Astrocyte of the spinal cord (primary cell): ENCODE results near the gene LENG9.

Source experiments
- DNase-seq: peaks from one replicate; pipeline ENCODE4 v3.0.0; 2011; ENCODE audit warnings: low read depth, low spot score
- H3K4me3 ChIP-seq: 2 replicates; pipeline ENCODE4 v1.5.1; 2011; ENCODE audit warnings: low read depth, mild to moderate bottlenecking, low read length, moderate library complexity
- in situ Hi-C: cut with HindIII; loops from 2 replicates; pipeline ENCODE4 v1.10.0; 2017; ENCODE audit warnings: low sequenced_read_pairs
- TF ChIP-seq, protein P1 (sequence below): IDR thresholded peaks from 2 replicates; pipeline ENCODE4 v1.5.1; 2012; ENCODE audit warnings: low read depth, mild to moderate bottlenecking, low read length, inconsistent platforms

Gene LENG9

DNA sequence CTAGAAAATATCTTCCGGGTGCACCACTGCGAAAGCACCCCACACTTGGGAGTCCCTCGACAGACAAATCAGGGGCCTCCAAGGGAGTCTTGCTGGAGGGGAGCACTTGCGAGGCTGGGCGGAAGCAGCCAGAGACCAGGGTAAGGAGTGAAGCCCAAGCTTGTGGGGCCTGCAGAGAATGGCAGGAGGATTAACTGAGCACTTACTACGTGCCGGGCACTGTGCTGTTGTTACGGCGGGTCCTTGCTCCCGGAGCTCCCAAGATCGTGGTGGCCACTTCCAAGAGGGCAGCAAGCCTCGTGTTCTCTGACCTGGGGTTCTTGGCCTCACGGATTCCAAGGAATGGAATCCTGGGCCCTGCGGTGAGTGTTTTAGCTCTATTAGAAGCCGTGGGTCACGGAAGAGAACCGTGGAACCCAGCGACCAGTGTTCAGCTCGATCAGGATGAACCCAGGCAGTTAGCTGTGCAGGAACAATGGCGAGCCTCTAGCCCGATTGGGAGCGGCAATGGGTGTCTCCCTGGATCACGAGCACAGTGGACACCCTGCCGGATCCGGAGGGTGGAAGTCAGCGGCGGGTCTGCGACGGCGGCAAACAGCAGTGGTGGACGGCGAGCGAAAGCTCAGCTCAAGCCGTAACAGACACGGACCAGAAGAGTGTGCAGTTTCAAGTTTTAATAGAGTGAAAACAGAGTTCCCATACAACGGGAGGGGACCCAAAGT is 38.8 kb downstream of the LENG9 start:
- in situ Hi-C loops, result no loop called here
- TF ChIP-seq, protein P1, sequence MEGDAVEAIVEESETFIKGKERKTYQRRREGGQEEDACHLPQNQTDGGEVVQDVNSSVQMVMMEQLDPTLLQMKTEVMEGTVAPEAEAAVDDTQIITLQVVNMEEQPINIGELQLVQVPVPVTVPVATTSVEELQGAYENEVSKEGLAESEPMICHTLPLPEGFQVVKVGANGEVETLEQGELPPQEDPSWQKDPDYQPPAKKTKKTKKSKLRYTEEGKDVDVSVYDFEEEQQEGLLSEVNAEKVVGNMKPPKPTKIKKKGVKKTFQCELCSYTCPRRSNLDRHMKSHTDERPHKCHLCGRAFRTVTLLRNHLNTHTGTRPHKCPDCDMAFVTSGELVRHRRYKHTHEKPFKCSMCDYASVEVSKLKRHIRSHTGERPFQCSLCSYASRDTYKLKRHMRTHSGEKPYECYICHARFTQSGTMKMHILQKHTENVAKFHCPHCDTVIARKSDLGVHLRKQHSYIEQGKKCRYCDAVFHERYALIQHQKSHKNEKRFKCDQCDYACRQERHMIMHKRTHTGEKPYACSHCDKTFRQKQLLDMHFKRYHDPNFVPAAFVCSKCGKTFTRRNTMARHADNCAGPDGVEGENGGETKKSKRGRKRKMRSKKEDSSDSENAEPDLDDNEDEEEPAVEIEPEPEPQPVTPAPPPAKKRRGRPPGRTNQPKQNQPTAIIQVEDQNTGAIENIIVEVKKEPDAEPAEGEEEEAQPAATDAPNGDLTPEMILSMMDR, result no peak

DNA sequence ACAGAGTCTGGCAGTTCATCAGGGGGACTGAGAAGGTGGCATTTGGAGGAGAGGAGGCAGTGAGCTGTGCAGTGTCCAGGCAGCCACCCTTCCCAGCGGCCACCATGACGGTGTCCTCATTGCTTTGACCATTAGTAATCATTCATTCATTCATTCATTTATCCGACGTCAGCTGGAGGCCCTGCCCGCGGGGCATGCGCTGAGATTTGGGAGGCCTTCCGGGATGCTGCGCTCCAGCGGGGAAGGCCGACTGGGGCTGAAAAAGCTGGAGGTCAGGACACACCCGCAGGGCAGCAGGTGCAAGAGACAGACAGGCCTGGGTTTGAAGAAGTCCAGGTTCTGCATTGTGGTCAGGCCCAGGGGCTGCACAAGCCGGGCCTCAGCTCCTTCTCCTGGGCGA is 39.4 kb downstream of the LENG9 start:
- TF ChIP-seq, protein P1, result no peak
- H3K4me3 ChIP-seq, result no peak overlapping the region
- in situ Hi-C loops, result no loop called here
- no peak for DNase-seq

More for the DNA sequence above, 38.8 kb downstream of the LENG9 start:
- no peak for DNase-seq
- H3K4me3 ChIP-seq, result no peak overlapping the region

DNA sequence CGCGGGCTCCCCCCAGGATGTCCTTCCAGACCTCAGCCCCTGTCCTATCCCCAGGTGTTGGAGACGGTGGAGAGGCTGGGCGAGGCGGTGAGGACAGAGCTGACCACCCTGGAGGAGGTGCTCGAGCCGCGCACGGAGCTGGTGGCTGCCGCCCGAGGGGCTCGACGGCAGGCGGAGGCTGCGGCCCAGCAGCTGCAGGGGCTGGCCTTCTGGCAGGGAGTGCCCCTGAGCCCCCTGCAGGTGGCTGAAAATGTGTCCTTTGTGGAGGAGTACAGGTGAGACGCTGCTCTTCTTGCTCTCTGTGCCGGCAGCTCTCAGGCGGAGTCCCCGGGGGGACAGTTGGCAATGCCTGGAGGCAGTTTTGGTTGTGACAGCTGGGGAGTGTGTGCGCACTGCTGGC is 41.4 kb downstream of the LENG9 start:
- no peak overlapping the region for H3K4me3 ChIP-seq
- DNase-seq, result no peak
- TF ChIP-seq, protein P1, result no peak
- in situ Hi-C loops, result no loop called here

DNA sequence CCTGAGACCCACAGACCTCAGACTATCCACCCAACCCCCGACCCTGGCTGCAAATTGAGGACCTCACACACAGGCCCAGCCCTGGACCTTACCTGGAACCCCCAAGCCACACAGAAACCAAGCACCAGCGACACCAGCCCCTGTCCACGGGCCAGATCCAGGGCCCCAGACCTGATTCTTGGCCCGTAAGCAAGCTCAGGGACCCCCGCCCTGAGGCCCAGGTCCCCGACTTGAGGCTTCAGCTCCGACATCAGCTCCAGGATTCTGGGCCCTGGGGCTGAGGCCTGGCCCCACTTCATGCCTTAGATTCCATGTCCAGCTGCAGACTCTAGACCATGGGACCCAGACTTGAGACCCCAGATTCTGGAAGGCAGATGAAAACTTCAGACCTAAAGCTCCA is 42.1 kb downstream of the LENG9 start:
- in situ Hi-C loops, result no loop called here
- TF ChIP-seq, protein P1, result no peak
- H3K4me3 ChIP-seq, result no peak overlapping the region
- DNase-seq, result no peak

DNA sequence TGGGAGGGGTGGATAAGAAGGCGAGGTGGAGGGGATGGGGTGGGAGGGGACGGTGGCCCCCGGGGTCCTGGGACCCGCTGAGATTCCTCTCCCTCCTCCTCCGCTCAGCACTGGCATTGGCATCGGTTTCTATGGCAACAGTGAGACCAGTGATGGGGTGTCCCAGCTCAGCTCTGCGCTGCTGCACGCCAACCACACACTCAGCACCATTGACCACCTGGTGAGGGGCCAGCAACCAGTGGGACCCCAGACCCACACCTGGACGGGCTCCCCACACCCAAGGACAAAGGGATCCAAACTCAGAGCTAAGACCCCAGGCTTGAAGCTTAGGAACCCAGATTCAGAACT is 42.4 kb downstream of the LENG9 start:
- TF ChIP-seq, protein P1, result no peak
- no peak overlapping the region for H3K4me3 ChIP-seq
- no peak for DNase-seq
- in situ Hi-C loops, result no loop called here

DNA sequence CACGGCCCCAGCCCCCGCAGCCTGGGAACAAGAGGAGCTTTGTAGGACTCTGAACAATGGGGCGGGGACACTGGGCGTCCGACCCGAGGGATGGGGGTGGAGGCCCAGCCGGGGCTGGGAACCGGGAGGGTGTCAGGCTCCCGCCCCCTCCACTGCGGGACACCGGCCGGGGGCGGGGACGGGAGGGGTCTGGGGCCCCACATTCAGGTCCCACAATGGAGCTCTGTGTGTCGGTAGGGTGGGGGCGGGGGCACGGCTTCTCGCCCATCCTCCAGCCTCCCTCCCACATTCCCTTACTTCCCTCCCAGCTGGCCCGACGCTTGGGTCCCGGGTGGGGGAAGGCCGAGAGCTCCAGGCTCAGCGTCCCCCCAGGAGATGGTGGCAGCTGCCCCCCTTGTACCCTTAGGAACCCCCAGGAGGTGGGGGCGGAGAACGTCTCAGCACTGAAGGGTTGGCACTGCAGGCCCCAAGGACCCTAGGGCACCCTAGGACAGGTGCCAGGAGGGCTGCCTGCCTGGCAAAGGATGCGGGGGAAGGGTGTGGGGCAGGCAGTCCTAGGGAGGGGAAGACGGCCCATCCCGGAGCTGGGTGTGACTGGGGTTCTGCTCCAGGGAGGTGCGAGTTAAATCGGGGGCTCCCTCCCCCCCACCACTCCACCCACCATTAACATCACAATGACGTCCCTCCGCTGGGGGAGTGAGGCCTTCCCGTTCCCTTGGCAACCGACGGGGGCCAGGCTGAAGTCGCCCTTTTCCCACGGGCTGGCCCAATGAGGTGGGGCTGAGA is 43.0 kb downstream of the LENG9 start:
- no peak overlapping the region for H3K4me3 ChIP-seq
- DNase-seq, result no peak
- in situ Hi-C loops, result no loop called here

More for the DNA sequence above, 43.0 kb downstream of the LENG9 start:
- TF ChIP-seq, protein P1, result no peak
